HL-60 (cell line): ENCODE results near the gene SCYGR8.
"Not testable (repeated sequence)": the region's sequence is repeated elsewhere in the genome, so short reads cannot be mapped to it uniquely, and the experiment has no call there.

Experiments used
- DNase-seq, 2 experiments: peaks; one replicate each; pipeline ENCODE4 v3.0.0-alpha.2; 2010 to 2020; ENCODE audit warnings: low read depth in 1 of 2, low spot score in 1 of 2
- H3K27ac ChIP-seq: fragments of 250-450 bp; sonication (Bioruptor Pico); replicated peaks from 2 replicates; pipeline ENCODE4 v1.5.1; 2020; ENCODE audit warnings: mild to moderate bottlenecking, moderate library complexity
- H3K27me3 ChIP-seq: fragments of 250-450 bp; sonication (Bioruptor Pico); 2 replicates; pipeline ENCODE4 v1.5.1; 2021; ENCODE audit warnings: mild to moderate bottlenecking, moderate library complexity; ENCODE audit not compliant: insufficient read depth, poor library complexity, severe bottlenecking
- H3K4me3 ChIP-seq: replicated peaks from 2 replicates; pipeline ENCODE4 v1.5.1; 2011; ENCODE audit warnings: mild to moderate bottlenecking, control low read depth, low read length; ENCODE audit not compliant: insufficient read depth
- GABPA ChIP-seq: IDR thresholded peaks from 2 replicates; pipeline ENCODE4 v1.6.1; 2012; ENCODE audit warnings: low read depth
- POLR2AphosphoS5 ChIP-seq: IDR thresholded peaks from 2 replicates; pipeline ENCODE4 v1.6.1; 2012; ENCODE audit warnings: low read depth
- REST ChIP-seq: IDR thresholded peaks from 2 replicates; pipeline ENCODE4 v1.6.1; 2012; ENCODE audit warnings: low read depth; ENCODE audit not compliant: insufficient replicate concordance
- SPI1 ChIP-seq: IDR thresholded peaks from 2 replicates; pipeline ENCODE4 v1.6.1; 2012; ENCODE audit warnings: low read depth, mild to moderate bottlenecking, borderline replicate concordance
- TF ChIP-seq, protein P1 (sequence below): IDR thresholded peaks from one replicate; pipeline ENCODE4 v1.5.1; 2011; ENCODE audit warnings: low read length, control low read depth, inconsistent platforms; ENCODE audit not compliant: insufficient read depth

Gene SCYGR8

GRCh38 chr2:227724394-227725039 lies 21.2 kb upstream of the SCYGR8 start, which contains the start of gene SCYGR6:
Gene SCYGR6, minus strand, starts transcription at chr2:227724757. Its CDS starts 0 bp downstream, at chr2:227724757.
- peak in 1 of 2 experiments; percentile 51 for DNase-seq
- H3K27me3 ChIP-seq, result peaks cover 2% of the 10 kb centered on the region
- no peak for TF ChIP-seq REST
- TF ChIP-seq GABPA, result no peak
- peak; percentile 80 for TF ChIP-seq POLR2AphosphoS5
- peak; percentile 67 for TF ChIP-seq SPI1
- TF ChIP-seq, protein P1, sequence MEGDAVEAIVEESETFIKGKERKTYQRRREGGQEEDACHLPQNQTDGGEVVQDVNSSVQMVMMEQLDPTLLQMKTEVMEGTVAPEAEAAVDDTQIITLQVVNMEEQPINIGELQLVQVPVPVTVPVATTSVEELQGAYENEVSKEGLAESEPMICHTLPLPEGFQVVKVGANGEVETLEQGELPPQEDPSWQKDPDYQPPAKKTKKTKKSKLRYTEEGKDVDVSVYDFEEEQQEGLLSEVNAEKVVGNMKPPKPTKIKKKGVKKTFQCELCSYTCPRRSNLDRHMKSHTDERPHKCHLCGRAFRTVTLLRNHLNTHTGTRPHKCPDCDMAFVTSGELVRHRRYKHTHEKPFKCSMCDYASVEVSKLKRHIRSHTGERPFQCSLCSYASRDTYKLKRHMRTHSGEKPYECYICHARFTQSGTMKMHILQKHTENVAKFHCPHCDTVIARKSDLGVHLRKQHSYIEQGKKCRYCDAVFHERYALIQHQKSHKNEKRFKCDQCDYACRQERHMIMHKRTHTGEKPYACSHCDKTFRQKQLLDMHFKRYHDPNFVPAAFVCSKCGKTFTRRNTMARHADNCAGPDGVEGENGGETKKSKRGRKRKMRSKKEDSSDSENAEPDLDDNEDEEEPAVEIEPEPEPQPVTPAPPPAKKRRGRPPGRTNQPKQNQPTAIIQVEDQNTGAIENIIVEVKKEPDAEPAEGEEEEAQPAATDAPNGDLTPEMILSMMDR, result no peak
- no peak within 1 kb of the TSS for H3K4me3 ChIP-seq
- H3K27ac ChIP-seq, result no peak within 1 kb of the TSS

- no peak for DNase-seq
- peaks cover 1% of the 10 kb centered on the region for H3K27me3 ChIP-seq
- no peak within 1 kb of the TSS for H3K4me3 ChIP-seq
- H3K27ac ChIP-seq, result no peak within 1 kb of the TSS
- TF ChIP-seq POLR2AphosphoS5, result no peak
- TF ChIP-seq GABPA, result no peak
- no peak for TF ChIP-seq REST
- no peak for TF ChIP-seq SPI1
- TF ChIP-seq, protein P1, result no peak
Measured at GRCh38 chr2:227728035-227728434, 17.7 kb upstream of the SCYGR8 start, which contains the start of gene SCYGR7. Gene SCYGR7, plus strand, starts transcription at chr2:227728335. Its CDS starts 0 bp downstream, at chr2:227728335.

GRCh38 chr2:227739351-227739750 lies 6.3 kb upstream of the SCYGR8 start:
- DNase-seq, result no peak
- H3K4me3 ChIP-seq, result no peak overlapping the region
- no peak overlapping the region for H3K27ac ChIP-seq
- no peaks in the 10 kb centered on the region for H3K27me3 ChIP-seq
- TF ChIP-seq SPI1 (no peak), GABPA (no peak), POLR2AphosphoS5 (no peak), REST (no peak)
- TF ChIP-seq, protein P1, result no peak

GRCh38 chr2:227740705-227741104 lies 5.0 kb upstream of the SCYGR8 start:
- H3K4me3 ChIP-seq, DNase-seq, H3K27ac ChIP-seq, H3K27me3 ChIP-seq: not testable (repeated sequence)
